ENCODE data around the gene BLVRB. TPM values are rescaled to one million over a fixed set of nuclear protein-coding genes. Genes with fewer than 3 reads are reported as not detected.

Gene BLVRB
- total and polyA plus RNA-seq, 9 of the 15 experiments (the other 6 are each of a cell fraction or from before 2014, with no cell fraction given), result 81.1 to 749 (median 331) TPM

DNA sequence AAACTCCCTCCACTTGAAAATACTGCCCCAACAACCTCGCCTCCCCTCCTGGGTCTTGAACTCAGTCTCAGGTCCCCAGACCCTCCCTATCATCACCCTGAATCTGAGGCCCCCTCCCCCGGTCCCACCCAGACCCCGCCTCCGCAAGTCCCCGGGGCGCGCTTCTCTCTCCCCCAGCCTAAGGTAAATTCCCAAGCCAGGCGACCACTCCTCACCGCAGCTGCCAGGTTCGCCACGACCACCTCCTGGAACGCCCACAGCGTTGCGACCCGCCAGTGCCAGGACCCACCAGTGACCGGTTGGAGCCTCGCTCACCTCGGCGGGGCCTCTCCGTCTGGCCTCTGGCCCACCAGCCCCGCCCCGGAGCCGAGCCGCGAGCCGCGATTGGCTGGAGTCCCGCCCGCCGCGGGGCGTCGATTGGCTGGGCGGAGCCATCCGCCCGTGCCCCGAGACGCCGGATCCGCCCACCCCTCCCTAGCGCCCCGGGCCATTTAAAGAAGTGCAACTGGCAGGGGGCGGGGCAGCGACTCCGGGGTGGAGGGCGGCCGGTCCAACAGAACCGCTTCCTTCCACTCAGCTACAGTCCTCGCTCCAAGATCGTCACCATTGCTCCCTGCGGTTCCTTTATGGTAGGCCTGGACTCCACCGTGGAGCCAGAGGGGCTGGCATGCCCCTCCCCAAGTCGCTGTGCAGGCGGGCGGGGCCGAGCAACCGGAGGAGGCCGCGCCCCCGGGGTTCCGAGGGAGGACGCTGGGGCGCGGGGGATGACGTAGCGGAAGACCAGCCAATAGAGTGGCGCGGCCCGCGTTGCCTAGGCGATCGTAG lies 21.3 kb downstream of the BLVRB start, which contains the start of gene SERTAD3 (continued):
- TF ChIP-seq CTCF (IDR thresholded peaks at IDR 0.05 in 2 of 3, conservative IDR thresholded peaks at IDR 0.05 in 1 of 3; ENCODE audit: insufficient read depth in 2 of 3, low read depth in 1 of 3, low read length in 3 of 3), result no peak
- no peak for TF ChIP-seq ZNF41 (CRISPR knock-in tag; conservative IDR thresholded peaks at IDR 0.05)
- TF ChIP-seq FOXA1 (IDR thresholded peaks at IDR 0.05; ENCODE audit: borderline replicate concordance), result no peak
- TF ChIP-seq DACH1 (IDR thresholded peaks at IDR 0.05; ENCODE audit: partially characterized antibody), result no peak
- TF ChIP-seq BMI1 (IDR thresholded peaks at IDR 0.05; ENCODE audit: low read length), result peak; percentile 91
- peak; percentile 95 for TF ChIP-seq NKRF (IDR thresholded peaks at IDR 0.05; ENCODE audit: borderline replicate concordance)

Data from K562 (cell line).